Skeletal muscle cell (primary cell): ENCODE measurements around the gene TUBG2.

Experiments
- DNase-seq: peaks from one replicate; pipeline ENCODE4 v3.0.0-alpha.2; 2010; ENCODE audit warnings: low read depth
- H3K4me3 ChIP-seq: 2 replicates; pipeline ENCODE4 v1.5.1; 2011; ENCODE audit warnings: low read depth, mild to moderate bottlenecking, control low read depth, low read length, moderate library complexity

The TUBG2 gene

DNA sequence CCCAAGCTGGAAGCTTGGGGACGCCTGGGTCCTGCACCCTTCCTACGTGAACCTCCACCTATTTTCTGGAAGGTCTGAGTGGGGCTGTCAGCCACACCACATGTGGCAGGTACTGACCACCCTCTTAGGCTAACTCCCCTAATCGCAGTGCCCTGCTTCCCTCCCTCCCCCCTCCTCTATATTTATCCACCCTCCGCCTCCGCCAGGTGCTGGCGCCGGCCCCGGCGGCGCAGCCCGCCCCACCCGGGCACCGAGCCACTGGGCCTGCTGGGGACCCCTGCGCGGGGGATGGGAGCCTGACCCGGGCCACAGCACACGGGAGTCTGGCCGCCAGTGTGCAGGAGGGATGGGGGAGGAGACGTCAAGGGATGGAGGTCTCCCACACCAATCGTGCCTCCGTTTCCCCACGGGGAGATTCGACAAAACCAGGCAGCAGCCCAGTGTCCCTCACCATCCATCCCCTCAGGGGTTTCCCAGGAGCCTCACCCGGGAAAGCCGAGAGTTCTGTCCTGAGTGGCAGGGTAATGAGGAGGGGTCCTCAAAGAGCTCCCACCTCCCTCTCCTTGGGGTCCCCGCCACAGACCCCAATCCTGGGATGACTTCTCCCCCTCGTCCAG is 16.4 kb downstream of the TUBG2 start:
- H3K4me3 ChIP-seq, result peak overlapping the region; percentile 89
- DNase-seq, result no peak

DNA sequence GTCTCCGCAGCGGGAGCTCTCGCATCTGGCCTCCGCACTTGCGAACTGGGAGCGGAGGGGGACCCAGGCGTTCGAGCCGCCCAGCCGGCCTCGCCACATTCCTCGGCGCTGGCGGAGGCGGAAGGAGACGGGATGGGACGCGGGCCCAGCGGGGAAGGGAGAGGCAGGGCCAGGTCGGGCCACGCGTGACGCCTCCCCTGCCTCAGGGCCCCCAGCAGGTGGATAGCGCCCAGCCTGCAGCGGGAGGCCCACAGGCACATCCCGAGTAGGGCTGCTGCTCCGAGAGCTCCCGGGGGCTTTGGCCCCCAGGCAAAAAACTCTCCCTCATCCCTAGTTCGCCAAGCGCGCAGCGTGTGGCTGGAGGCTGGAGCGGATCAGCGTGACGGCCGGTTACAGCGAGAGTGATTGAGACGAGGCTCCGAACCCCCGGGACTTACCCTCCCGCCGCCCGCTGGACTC is 16.9 kb downstream of the TUBG2 start:
- peak overlapping the region; percentile 89 for H3K4me3 ChIP-seq
- no peak for DNase-seq

DNA sequence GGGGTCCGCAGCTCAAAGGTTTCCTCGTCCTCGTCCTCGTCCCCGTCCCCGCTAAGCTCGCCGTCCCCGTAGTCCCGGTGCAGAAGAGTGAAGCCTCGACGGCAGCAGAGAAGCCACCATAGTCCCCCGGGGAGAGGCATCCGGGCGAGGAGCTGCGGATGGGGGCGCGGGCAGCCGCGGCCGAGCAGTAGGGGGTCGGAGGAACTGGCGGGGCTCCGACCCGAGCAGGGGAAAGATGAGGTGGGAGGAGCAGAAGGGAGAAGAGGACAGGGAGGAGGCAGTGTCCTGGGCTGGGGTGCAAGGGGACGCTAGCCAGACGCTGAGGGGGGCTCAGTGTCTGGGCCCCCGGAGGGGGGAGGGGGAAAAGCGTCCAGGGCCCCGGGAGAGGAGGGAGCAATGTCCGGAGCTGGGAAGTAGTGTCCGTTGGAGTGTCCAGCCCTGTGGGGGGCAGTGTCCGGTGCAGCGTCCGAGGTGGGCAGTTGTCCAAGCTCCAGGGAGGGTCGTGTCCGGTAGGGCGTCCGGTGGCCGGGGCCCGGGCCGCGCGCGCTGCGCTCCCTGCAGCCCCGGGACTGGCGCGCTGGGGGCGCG is 17.4 kb downstream of the TUBG2 start, which contains the start of gene PLEKHH3:
Gene PLEKHH3 (minus strand): TSS at position 571 of the 588 bp plus-strand sequence. CDS start 431 bp downstream, at position 140.
- no peak for DNase-seq
- peak within 1 kb of the TSS; percentile 89 for H3K4me3 ChIP-seq

DNA sequence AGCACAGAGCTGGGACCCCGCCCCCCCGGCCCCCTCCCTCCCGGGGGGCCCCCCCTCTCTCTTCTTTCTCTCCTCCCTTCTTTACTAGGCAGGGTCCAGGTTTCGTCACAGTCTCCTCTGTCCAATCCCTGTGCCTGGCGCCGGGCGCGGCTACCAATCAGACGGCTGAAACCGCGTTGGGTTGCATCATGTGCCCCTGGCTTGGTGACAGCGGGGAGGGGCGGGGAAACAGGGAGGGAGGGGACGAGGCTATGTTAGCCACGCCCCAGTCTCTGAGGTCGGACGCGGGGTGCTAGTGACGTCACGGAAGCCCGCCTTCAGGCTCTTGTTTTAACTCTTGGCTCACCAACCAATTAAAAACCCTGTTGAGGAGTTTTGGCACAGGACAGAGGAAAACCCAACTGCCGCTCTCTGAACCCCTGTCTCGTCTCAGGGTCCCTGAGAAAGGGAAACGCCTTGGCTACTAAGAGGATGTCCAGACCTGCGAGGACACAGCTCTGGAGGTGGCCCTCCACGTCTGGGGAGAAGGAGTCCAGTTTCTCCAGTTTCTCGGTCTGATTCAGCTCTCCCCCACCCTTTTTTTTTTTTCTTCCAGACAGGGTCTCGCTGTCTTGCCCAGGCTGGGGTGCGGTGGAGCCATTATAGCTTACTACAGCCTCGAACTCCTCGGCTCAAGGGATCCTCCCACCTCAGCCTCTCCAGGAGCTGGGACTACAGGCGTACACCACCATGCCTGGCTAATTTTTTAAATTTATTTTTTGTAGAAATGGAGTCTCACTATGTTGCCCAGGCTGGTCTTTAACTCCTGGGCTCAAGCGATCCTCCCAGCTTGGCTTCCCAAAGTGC is 18.2 kb downstream of the TUBG2 start:
- peak overlapping the region; percentile 89 for H3K4me3 ChIP-seq
- peak; percentile 99 for DNase-seq

DNA sequence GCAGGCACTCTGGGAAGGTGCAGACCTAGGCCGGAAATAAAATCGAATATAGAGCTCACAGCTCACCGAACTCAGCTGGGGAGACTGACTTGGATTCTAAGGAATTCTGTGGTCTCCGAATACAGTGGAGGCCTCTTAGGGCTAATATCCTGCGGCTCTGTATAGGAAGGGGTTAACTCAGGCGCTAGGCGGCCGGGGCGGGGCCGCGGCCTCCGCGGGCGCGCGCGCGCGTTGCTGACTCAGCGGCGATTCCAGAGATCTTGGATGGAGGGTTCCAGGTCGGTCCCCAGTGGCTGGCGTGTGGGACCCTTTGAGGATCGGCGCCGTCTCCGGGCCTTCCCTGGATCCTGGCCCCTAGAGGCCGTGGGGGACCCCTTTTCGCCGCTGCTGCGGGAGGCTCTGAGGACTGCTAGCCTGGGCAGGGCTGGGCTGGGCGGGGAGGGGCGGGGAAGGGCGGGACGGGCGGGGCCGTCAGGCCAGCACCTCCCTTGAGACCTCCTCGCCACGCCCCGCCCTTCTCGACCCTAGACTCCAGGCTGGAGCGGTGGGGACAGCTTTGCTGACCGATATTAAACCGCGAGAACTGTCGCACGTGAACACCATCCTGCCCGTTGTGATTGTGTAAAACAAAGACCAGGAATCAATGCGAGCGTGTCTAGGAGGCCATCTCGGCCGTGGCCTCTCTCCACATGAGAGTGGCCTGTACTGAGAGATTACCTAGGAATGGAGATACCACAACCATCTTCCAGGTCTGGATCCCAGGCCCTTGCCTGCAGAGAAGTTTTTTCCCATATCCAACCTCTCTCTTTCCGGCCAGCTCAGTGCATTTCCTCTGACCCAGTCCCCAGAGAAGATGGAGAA is 19.1 kb downstream of the TUBG2 start:
- no peak for DNase-seq
- peak overlapping the region; percentile 57 for H3K4me3 ChIP-seq

DNA sequence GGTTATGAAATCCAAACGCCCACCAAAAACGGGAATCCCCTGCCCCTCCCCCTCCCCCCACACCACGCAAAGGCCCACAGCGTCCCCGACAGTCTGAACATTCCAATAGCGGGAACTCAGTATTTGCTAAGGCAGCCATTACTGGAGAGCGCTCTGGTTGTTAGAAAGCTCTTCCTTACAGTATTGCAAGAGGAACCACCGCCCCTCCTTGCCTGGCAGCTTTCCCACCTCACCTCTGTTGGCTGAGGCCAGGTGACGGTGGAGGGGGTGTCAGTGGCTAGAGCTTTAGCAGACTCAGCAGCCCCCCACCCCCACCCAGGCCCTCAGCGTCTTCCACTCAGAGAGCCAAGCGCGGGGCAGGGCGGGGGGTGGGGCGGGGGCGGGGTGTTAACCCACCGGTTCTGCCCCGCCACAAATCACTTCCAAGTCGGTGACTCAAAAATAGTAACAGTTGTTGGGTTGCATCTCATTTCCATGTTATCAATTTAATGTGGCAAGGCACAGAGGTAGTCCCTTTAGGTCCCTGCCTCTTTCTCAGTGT is 19.9 kb downstream of the TUBG2 start:
- DNase-seq, result no peak
- peak overlapping the region; percentile 57 for H3K4me3 ChIP-seq

DNA sequence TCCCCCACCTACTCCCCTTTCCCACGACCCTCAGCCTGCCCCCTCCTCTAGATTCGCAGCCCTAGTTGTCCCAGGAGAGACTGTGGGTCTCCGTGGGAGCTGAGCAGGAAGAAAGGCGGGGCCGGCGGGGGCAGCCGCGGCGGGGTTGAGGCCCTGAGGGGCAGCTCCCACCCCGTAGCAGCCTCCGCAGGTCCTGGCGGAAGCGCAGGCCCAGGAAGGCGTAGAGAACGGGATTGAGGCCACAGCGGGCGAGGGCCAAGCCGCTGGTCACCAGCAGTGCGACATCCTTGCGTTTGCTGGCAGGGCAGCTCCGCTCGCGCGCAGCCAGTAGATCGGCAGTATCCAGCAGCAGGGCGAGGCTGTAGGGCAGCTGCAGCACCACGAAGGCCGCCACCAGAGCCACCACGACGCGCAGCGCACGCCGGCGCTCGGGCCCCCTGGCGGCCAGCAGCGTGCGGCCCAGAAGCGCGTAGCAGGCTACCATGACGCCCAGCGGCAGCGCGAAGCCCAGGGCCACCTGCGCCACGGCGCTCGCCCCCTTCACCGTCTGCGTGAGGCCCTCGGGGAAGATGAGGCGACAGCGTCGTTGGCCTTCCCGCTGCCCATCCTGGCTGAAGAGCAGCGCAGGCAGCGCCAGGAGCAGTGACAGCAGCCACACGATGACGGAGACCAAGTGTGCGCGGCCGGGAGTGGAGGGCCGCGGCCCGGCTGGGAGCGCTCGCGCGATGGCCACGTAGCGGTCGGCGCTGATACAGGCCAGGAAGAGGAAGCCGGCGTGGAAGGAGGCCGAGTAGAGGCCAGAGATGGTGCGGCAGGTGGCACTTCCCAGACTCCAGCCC is 20.6 kb downstream of the TUBG2 start:
- peak overlapping the region; percentile 29 for H3K4me3 ChIP-seq
- DNase-seq, result no peak

DNA sequence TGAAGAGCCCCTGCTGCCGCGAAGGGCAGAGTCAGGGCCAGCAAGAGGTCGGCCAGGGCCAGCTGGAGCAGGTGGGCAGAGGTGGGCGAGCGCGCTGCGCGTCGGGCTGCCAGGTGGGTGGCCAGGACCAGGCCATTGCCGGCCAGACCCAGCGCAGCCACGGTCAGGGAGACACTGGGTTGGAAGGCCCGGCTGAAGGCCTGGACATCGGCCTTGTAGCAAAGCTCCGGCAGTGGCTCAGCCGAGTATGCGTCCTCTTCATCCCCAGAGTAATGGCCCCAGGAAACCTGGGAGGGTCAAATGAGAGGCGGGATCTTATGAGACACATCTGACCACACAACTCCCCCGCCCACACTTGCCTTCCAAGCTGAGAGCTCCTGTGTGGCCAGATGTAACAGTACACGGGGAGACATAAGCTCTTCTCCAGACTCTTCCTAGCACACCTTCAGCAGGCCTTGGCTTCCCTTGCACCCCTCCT is 21.3 kb downstream of the TUBG2 start:
- no peak for DNase-seq

DNA sequence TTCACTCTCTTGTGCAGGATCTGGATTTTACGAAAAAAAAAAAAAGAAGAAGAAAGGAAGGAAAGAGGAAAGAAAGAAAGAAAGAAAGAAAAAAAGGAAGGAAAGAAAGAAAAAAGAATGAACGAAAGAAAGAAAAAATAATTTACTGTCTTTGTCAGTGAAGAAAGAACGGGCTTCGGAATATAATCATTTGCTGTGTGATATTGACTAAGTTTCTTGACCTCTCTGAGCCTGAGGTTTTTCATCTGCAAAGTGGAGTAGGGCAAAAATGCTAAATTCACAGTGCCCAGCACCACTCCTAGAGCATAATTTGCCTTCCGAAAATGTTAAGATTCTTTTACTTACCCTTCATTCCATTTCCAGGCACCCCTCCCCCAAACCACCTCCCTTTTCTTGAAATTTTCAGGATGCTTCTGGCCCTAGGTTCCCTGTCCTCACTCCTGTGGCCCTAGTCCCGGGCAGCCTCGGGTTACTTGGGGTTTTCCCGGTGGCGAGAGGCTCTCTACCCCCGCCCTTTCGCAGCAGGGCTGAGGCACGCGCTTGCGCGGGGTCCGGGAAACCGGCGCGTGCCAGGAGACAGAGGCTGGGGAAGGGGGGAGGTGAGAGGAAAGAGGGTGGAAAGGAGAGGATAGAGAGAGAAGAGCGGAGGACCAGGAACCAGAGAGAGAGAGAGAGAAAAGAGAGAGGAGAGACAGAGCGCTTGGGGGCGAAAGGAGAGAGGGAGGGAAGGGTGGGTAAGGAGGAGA is 23.1 kb downstream of the TUBG2 start, which contains the start of gene CNTNAP1:
Gene CNTNAP1 (plus strand): TSS at position 556 of the 746 bp plus-strand sequence. CDS start 299 bp downstream, outside the sequence.
- no peak for DNase-seq
- peak within 1 kb of the TSS; percentile 68 for H3K4me3 ChIP-seq

More for the DNA sequence above, 21.3 kb downstream of the TUBG2 start:
- H3K4me3 ChIP-seq, result peak overlapping the region; percentile 29

DNA sequence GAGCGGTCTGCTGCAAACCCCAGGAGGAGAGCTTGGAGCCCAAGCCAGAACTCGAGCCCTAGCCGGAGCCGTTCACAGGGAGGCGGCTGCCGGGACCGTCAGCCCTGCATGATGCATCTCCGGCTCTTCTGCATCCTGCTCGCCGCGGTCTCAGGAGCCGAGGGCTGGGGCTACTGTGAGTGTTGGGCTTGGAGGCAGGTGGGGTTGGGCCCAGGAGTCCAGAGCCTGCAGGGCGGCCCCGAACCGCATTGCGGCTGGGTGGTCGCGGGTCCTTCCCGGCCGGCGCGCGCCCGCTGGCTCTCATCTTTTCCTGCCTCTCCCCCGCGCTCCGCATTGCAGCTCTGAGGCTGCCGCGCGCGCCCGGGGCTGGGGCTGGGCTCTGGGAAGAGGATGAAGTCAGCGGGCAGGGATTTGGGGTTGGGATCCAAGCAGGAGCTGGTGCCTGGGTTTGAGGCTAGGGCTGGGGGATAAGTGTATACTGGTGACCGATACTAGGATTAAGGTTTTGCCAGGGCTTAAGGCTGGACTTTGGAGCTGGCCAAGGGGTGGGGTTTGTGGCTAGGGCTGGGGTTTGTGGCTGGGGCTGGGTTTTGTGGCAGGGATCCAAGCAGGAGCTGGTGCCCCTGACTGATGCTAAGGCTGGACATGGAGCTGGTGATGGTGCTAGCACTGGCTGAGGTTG is 23.8 kb downstream of the TUBG2 start:
- H3K4me3 ChIP-seq, result peak overlapping the region; percentile 68
- DNase-seq, result no peak

DNA sequence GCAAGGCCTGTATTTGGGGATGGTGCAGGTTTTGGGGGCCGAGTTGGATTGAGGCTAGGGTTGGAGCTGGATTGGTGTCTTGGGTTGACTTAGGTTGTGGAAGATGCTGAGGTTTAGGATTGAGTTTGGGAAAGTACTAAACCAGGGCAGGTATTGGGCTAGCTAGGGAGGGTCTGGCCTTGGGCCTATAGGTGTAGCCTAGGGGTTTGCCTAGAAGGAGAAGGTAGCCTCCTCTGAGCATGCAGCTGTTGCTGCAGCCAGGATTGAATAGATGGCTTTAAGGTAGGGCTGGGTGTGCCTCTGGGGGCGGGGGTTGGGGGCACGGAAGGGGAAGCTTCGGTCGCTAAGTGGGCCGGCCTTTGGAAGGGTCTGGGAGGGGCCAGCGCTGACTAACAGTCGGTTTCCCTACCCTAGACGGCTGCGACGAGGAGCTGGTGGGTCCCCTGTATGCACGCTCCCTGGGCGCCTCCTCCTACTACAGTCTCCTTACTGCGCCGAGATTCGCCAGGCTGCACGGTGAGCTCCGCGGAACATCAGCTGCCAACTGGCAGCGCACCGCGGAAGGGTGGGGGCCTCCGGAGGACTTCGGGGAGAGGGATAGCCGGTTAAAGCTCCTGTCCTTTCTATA is 24.4 kb downstream of the TUBG2 start:
- DNase-seq, result no peak
- peak overlapping the region; percentile 68 for H3K4me3 ChIP-seq

DNA sequence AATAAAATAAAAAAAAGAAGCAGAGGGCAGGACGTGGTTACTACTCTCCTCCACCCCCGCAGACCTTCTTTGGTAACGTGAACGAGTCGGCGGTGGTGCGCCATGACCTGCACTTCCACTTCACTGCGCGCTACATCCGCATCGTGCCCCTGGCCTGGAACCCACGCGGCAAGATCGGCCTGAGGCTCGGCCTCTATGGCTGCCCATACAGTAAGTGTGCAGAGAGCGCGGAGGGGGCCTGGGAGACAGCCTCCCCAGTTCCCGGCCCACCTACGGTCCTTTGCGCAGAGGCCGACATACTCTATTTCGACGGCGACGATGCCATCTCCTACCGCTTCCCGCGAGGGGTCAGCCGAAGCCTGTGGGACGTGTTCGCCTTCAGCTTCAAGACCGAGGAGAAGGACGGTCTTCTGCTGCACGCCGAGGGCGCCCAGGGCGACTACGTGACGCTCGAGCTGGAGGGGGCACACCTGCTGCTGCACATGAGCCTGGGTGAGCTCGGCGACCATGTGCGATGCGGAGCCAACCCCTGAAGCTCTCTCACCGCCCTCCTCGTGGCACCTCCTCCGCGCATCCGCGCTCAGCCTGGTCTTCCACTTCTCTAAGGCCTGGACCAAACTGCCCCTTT is 26.0 kb downstream of the TUBG2 start:
- no peak overlapping the region for H3K4me3 ChIP-seq
- DNase-seq, result no peak

DNA sequence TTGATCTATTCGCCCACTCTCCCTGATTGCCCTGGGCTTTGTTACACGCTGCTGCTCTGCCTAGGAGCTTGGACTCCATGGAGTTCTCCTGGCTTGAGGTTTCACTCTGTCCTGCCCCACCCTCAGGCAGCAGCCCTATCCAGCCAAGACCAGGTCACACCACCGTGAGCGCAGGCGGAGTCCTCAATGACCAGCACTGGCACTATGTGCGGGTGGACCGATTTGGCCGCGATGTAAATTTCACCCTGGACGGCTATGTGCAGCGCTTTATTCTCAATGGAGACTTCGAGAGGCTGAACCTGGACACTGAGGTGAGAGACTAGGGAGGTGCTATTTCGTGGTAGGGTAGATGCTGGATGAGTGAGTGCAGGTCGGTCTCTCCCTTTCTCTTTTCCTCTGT is 26.7 kb downstream of the TUBG2 start:
- no peak overlapping the region for H3K4me3 ChIP-seq
- DNase-seq, result no peak

DNA sequence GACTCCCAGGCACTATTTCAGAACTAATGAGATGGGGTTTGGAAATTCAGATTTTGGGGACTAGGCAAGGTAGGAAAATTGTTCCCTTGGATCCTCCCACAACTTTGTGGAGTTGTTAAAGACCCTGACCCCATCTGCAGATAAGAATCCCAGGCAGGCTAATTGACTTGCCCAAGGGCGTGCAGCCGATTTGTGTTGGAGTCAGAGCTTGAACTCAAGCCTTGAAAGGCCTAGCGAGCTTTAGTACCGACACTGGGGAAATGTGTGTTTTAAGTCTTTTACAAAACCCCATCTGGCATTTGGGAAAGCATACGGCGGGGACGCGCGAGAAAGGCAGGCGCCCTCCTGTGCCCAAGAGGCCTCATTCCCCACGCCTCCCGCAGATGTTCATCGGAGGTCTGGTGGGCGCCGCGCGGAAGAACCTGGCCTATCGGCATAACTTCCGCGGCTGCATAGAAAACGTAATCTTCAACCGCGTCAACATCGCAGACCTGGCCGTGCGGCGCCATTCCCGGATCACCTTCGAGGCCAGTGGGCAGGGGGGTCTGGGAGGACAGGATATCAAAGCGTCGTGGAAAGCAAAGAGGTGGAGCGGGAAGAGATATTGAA is 27.5 kb downstream of the TUBG2 start:
- no peak overlapping the region for H3K4me3 ChIP-seq
- DNase-seq, result no peak

DNA sequence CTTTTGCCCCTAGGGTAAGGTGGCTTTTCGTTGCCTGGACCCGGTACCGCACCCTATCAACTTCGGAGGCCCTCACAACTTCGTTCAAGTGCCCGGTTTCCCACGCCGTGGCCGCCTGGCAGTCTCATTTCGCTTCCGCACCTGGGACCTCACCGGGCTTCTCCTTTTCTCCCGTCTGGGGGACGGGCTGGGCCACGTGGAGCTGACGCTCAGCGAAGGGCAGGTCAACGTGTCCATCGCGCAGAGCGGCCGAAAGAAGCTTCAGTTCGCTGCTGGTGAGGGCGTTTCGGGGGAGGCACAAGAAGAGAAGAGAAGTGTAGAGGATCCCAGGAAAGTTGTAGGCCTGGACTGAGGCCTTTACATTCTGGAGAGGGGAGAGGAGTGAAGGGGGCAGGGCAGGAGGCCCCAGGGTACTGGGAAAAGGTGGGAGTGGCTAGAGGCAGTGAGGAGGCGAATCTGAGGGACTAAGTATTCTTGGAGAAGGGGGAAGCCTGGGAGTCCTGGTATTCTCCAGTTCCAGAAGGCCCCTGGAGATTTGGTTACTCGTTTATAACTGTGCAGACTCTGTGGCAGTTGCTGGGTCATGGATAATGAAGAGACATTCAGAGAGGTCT is 28.7 kb downstream of the TUBG2 start:
- no peak for DNase-seq
- H3K4me3 ChIP-seq, result no peak overlapping the region
